MG63 (cell line): Measurements from ENCODE around the gene ELAVL3. TPM values are rescaled to one million over a fixed set of nuclear protein-coding genes. Genes with fewer than 3 reads are reported as not detected.
A peak's percentile ranks its signal among the peaks of the same experiment; 100 is the strongest.

Source experiments
- DNase-seq: peaks from one replicate; pipeline ENCODE4 v3.0.0-alpha.2; 2020
- H3K27me3 ChIP-seq: fragments of 250-450 bp; sonication (Bioruptor Pico); 2 replicates; pipeline ENCODE4 v1.5.1; 2020; ENCODE audit warnings: mild to moderate bottlenecking, moderate library complexity
- H3K36me3 ChIP-seq: fragments of 250-450 bp; sonication (Bioruptor Pico); 2 replicates; pipeline ENCODE4 v1.5.1; 2020; ENCODE audit warnings: mild to moderate bottlenecking, moderate library complexity
- H3K4me3 ChIP-seq: fragments of 250-450 bp; sonication (Bioruptor Pico); 2 replicates; pipeline ENCODE4 v1.5.1; 2020; ENCODE audit warnings: mild to moderate bottlenecking, moderate library complexity
- H3K9me3 ChIP-seq: fragments of 250-450 bp; sonication (Bioruptor Pico); 2 replicates; pipeline ENCODE4 v1.5.1; 2020; ENCODE audit warnings: mild to moderate bottlenecking, moderate library complexity
- total RNA-seq: library from RNA; depleted of rRNA; stranded (reverse); fragments of >200 nt; shearing (Covaris generic); gene quantifications from 2 replicates; pipeline ENCODE4 v1.2.3, GENCODE V29; 2014; ENCODE audit warnings: low replicate concordance

ELAVL3 gene
- total RNA-seq, 1 experiment from 2014 or later, result not detected

GRCh38 chr19:11495885-11496284 lies 15.0 kb upstream of the ELAVL3 start:
- peaks cover 22% of the 10 kb centered on the region for H3K36me3 ChIP-seq
- DNase-seq, result no peak
- H3K4me3 ChIP-seq, result no peak overlapping the region
- no peaks in the 10 kb centered on the region for H3K27me3 ChIP-seq
- H3K9me3 ChIP-seq, result no peaks in the 10 kb centered on the region

GRCh38 chr19:11495481-11495880 lies 14.6 kb upstream of the ELAVL3 start:
- Histone ChIP-seq H3K27me3 (no peaks in the 10 kb centered on the region), H3K9me3 (no peaks in the 10 kb centered on the region), H3K36me3 (peaks cover 22% of the 10 kb centered on the region), H3K4me3 (no peak overlapping the region)
- DNase-seq, result no peak

GRCh38 chr19:11494634-11495285 lies 13.9 kb upstream of the ELAVL3 start:
- no peaks in the 10 kb centered on the region for H3K9me3 ChIP-seq
- peaks cover 22% of the 10 kb centered on the region for H3K36me3 ChIP-seq
- no peak overlapping the region for H3K4me3 ChIP-seq
- no peak for DNase-seq
- no peaks in the 10 kb centered on the region for H3K27me3 ChIP-seq

- peaks cover 4% of the 10 kb centered on the region; the same call in 1 of the 2 replicates for H3K36me3 ChIP-seq
- H3K4me3 ChIP-seq, result no peak overlapping the region
- H3K27me3 ChIP-seq, result no peaks in the 10 kb centered on the region
- no peaks in the 10 kb centered on the region for H3K9me3 ChIP-seq
- DNase-seq, result no peak
Measured at GRCh38 chr19:11489378-11489777, 8.5 kb upstream of the ELAVL3 start.

- no peak overlapping the region for H3K4me3 ChIP-seq
- H3K27me3 ChIP-seq, result peaks cover 6% of the 10 kb centered on the region
- peaks cover 2% of the 10 kb centered on the region for H3K36me3 ChIP-seq
- no peak for DNase-seq
- H3K9me3 ChIP-seq, result no peaks in the 10 kb centered on the region
Measured at GRCh38 chr19:11486661-11487503, 6.0 kb upstream of the ELAVL3 start.

- DNase-seq, result no peak
- H3K36me3 ChIP-seq, result peaks cover 2% of the 10 kb centered on the region
- H3K9me3 ChIP-seq, result no peaks in the 10 kb centered on the region
- H3K27me3 ChIP-seq, result peaks cover 21% of the 10 kb centered on the region
- no peak overlapping the region for H3K4me3 ChIP-seq
Measured at GRCh38 chr19:11485245-11485837, 4.5 kb upstream of the ELAVL3 start.

- Histone ChIP-seq H3K9me3 (no peaks in the 10 kb centered on the region), H3K27me3 (peaks cover 25% of the 10 kb centered on the region), H3K4me3 (no peak overlapping the region), H3K36me3 (peaks cover 2% of the 10 kb centered on the region; the same call in 1 of the 2 replicates)
- DNase-seq, result no peak
Measured at GRCh38 chr19:11483366-11484111, 2.7 kb upstream of the ELAVL3 start.

- DNase-seq, result peak; percentile 91
- H3K27me3 ChIP-seq, result peaks cover 25% of the 10 kb centered on the region
- H3K4me3 ChIP-seq, result peak overlapping the region; percentile 38
- peaks cover 2% of the 10 kb centered on the region; the same call in 1 of the 2 replicates for H3K36me3 ChIP-seq
- H3K9me3 ChIP-seq, result no peaks in the 10 kb centered on the region
Measured at GRCh38 chr19:11482384-11483050, 1.7 kb upstream of the ELAVL3 start.

GRCh38 chr19:11481534-11482383 lies 913 bp upstream of the ELAVL3 start:
- Histone ChIP-seq H3K27me3 (peaks cover 25% of the 10 kb centered on the region), H3K36me3 (peaks cover 2% of the 10 kb centered on the region; the same call in 1 of the 2 replicates), H3K9me3 (no peaks in the 10 kb centered on the region), H3K4me3 (peak overlapping the region; percentile 38)
- peak; percentile 96 for DNase-seq

GRCh38 chr19:11479898-11480714 lies 740 bp downstream of the ELAVL3 start:
- peaks cover 25% of the 10 kb centered on the region for H3K27me3 ChIP-seq
- H3K4me3 ChIP-seq, result no peak overlapping the region
- no peaks in the 10 kb centered on the region for H3K9me3 ChIP-seq
- peaks cover 2% of the 10 kb centered on the region; the same call in 1 of the 2 replicates for H3K36me3 ChIP-seq
- peak; percentile 45 for DNase-seq

- DNase-seq, result no peak
- Histone ChIP-seq H3K27me3 (peaks cover 25% of the 10 kb centered on the region), H3K9me3 (no peaks in the 10 kb centered on the region)
Measured at GRCh38 chr19:11479090-11479897, 1.6 kb downstream of the ELAVL3 start.

GRCh38 chr19:11478167-11479089 lies 2.4 kb downstream of the ELAVL3 start:
- DNase-seq, result no peak
- peaks cover 26% of the 10 kb centered on the region for H3K27me3 ChIP-seq
- no peaks in the 10 kb centered on the region for H3K9me3 ChIP-seq
- H3K36me3 ChIP-seq, result no peaks in the 10 kb centered on the region
- H3K4me3 ChIP-seq, result no peak overlapping the region

More at GRCh38 chr19:11479090-11479897, 1.6 kb downstream of the ELAVL3 start:
- no peak overlapping the region for H3K4me3 ChIP-seq
- H3K36me3 ChIP-seq, result peaks cover 2% of the 10 kb centered on the region; the same call in 1 of the 2 replicates

- H3K4me3 ChIP-seq, result no peak overlapping the region
- no peaks in the 10 kb centered on the region for H3K36me3 ChIP-seq
- DNase-seq, result no peak
- no peaks in the 10 kb centered on the region for H3K9me3 ChIP-seq
- H3K27me3 ChIP-seq, result peaks cover 11% of the 10 kb centered on the region
Measured at GRCh38 chr19:11475861-11476260, 5.0 kb downstream of the ELAVL3 start.
